Measurements from ENCODE around the gene MUL1.

The MUL1 gene

DNA sequence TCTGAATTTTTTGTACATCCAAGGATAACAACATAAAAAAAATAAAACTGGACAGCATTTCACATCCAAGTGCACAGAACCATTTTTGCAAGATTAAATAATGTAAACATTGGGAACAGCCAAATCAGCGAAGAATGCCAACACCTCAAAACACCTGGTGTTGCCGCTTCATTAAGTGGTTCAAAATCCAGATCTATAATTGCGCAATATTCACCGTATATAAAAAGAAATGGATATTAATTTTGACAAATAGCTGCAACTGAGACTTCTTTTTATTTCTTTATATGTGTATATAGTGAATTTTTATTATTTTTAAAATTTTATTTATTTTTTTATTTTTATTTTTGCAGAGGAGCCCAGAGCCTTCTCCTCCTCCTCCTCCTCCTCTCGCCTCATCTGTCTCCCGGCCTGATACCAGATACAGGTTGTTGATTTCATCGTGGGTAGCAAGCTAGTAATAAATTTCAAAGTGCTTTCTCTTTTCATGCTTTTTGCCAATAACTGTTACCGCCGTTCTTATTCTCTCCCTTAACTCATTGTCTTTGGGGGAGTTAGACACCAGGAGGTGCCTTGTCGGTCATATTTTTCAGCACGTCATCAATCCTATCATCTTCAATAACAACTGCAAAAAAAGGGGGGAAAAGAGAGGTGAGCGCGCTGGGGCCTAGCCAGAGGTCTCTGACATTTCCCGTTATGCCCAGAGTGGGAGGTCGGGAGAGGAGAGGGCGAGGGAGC, 24.7 kb downstream of the MUL1 start:
- peak overlapping the region; percentile 58 for H3K27ac ChIP-seq (ENCODE audit: low read depth, low read length)
- peaks cover 10% of the 10 kb centered on the region for H3K4me1 ChIP-seq (ENCODE audit: insufficient read depth, low read length)
- H3K27me3 ChIP-seq (ENCODE audit: control insufficient read depth in 1 of 2, insufficient read depth in 2 of 2, low read length in 2 of 2): peaks cover 0 to 9% of the 10 kb centered on the region in 2 donors
- H3K4me3 ChIP-seq (ENCODE audit: low read depth in 1 of 2, low read length in 2 of 2): peak overlapping the region; percentile 73 to 79
- peak overlapping the region; percentile 57 for H3K9ac ChIP-seq (ENCODE audit: low read length)
- H3K9me3 ChIP-seq (ENCODE audit: low read length): no peaks in the 10 kb centered on the region
- H3K36me3 ChIP-seq (ENCODE audit: insufficient read depth, low read length): no peaks in the 10 kb centered on the region

DNA sequence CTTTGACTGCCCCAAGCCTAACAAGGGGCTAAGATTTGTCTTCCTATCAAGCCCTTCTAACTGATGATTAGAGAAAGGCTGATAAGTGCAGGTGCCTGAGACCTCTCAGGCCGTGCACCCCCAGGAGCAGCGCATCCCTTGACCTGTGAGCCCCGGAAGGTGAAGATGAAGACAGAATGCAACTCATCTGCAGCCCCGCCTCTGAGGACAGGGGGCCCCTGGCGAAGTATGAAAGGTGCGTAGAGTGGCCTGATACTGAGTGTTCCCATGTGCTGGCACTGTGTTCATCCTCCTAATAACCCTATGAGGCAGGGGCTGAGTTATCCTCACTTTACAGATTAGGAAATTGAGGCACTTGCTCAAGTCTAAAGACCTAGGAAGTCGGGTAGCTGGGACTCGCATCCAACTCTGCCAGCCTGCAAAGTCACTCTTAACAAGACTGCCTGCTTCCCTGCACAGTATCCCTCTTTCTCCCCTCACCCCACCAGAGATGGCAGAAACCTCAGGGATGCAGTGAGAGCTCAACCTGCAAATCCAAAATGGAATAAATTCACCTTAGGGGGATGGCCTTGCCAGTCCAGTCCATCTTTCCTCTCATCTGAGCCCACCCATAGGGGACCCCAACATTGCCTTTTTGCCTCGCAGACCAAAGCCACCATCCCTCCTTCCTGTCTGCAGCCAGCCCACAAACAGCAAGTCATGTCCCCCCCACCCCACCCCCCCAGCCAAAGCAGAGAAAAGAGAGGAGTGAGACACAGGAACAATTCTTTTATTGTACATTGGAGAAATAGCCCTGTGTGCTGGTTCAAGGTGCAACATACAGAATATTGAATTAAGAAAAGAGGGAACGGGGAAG, 26.1 kb downstream of the MUL1 start:
- H3K4me3 ChIP-seq (ENCODE audit: low read depth in 1 of 2, low read length in 2 of 2): no peak overlapping the region
- no peaks in the 10 kb centered on the region for H3K36me3 ChIP-seq (ENCODE audit: insufficient read depth, low read length)
- H3K4me1 ChIP-seq (ENCODE audit: insufficient read depth, low read length): peaks cover 24% of the 10 kb centered on the region
- H3K27ac ChIP-seq (ENCODE audit: low read depth, low read length): no peak overlapping the region
- H3K27me3 ChIP-seq (ENCODE audit: control insufficient read depth in 1 of 2, insufficient read depth in 2 of 2, low read length in 2 of 2): peaks cover 0 to 6% of the 10 kb centered on the region in 2 donors
- H3K9me3 ChIP-seq (ENCODE audit: low read length): no peaks in the 10 kb centered on the region
- H3K9ac ChIP-seq (ENCODE audit: low read length): no peak overlapping the region

- H3K36me3 ChIP-seq (ENCODE audit: insufficient read depth, low read length): no peaks in the 10 kb centered on the region
- peaks cover 29% of the 10 kb centered on the region for H3K4me1 ChIP-seq (ENCODE audit: insufficient read depth, low read length)
- no peak overlapping the region for H3K9ac ChIP-seq (ENCODE audit: low read length)
- H3K27ac ChIP-seq (ENCODE audit: low read depth, low read length): no peak overlapping the region
- no peak overlapping the region for H3K4me3 ChIP-seq (ENCODE audit: low read depth in 1 of 2, low read length in 2 of 2)
- H3K9me3 ChIP-seq (ENCODE audit: low read length): no peaks in the 10 kb centered on the region
- peaks cover 0 to 5% of the 10 kb centered on the region in 2 donors for H3K27me3 ChIP-seq (ENCODE audit: control insufficient read depth in 1 of 2, insufficient read depth in 2 of 2, low read length in 2 of 2)
These were observed 26.9 kb downstream of the MUL1 start for GRCh38 chr1:20480951-20481617.

DNA sequence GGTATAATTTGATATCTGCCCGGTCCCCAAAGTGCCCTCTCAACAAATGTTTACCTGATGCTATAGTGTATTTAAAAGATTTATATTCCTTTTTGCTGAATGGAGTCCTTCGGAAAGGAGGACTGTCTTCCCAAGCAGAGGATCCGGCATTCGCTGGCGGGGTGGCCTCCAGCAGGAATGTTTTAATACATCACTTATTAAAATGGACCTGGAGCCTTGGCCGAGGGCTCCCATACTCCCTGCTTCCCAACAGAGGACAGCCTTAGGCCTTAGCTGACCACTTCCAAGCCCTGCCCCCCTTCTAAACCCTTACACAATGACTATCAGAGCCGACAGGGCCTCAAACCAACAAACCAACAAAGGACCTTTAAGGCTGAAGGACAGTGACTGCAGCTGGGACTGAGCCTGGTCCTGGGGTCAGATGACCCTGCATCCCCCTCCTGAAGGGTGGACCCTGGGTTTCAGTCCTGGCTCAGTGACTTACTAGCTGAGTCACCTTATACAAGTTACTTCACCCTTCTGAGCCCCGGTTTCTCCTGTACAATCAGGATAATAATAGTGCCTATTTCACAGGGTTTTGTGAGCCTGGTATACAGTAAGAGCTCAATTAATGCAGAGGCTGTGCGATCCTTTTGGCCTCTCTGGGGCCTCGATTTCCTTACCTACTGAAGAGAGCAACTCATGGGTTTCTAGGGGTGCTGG, 27.6 kb downstream of the MUL1 start:
- Histone ChIP-seq H3K9ac (ENCODE audit: low read length) (no peak overlapping the region), H3K9me3 (ENCODE audit: low read length) (no peaks in the 10 kb centered on the region), H3K4me3 (ENCODE audit: low read depth in 1 of 2, low read length in 2 of 2) (no peak overlapping the region), H3K36me3 (ENCODE audit: insufficient read depth, low read length) (no peaks in the 10 kb centered on the region), H3K27ac (ENCODE audit: low read depth, low read length) (no peak overlapping the region), H3K4me1 (ENCODE audit: insufficient read depth, low read length) (peaks cover 29% of the 10 kb centered on the region), H3K27me3 (ENCODE audit: control insufficient read depth in 1 of 2, insufficient read depth in 2 of 2, low read length in 2 of 2) (peaks cover 0 to 5% of the 10 kb centered on the region in 2 donors)

DNA sequence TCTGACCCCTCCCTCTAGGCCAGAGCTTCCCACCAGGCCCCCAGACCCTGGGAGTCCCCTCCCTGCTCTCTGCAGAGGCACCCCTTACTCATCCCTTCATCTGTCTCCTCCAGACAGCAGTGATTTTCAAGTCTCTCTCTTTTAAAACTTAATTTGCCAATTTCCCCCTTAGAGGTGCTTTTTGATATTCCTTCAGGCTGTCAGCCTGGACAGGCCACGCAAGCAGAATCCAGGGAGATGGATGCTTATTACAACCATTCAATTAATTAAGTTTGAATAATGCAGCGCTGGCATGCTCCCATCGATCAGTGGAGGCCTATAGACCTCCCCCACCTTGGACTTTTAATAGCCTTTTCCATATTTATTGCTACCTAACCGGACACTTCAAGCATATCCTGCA, 28.1 kb downstream of the MUL1 start:
- no peak overlapping the region for H3K4me3 ChIP-seq (ENCODE audit: low read depth in 1 of 2, low read length in 2 of 2)
- no peaks in the 10 kb centered on the region for H3K9me3 ChIP-seq (ENCODE audit: low read length)
- H3K27ac ChIP-seq (ENCODE audit: low read depth, low read length): no peak overlapping the region
- H3K4me1 ChIP-seq (ENCODE audit: insufficient read depth, low read length): peaks cover 29% of the 10 kb centered on the region
- no peaks in the 10 kb centered on the region for H3K36me3 ChIP-seq (ENCODE audit: insufficient read depth, low read length)
- peaks cover 0 to 5% of the 10 kb centered on the region in 2 donors for H3K27me3 ChIP-seq (ENCODE audit: control insufficient read depth in 1 of 2, insufficient read depth in 2 of 2, low read length in 2 of 2)
- no peak overlapping the region for H3K9ac ChIP-seq (ENCODE audit: low read length)

- no peak overlapping the region for H3K27ac ChIP-seq (ENCODE audit: low read depth, low read length)
- H3K27me3 ChIP-seq (ENCODE audit: control insufficient read depth in 1 of 2, insufficient read depth in 2 of 2, low read length in 2 of 2): no peaks in the 10 kb centered on the region
- H3K36me3 ChIP-seq (ENCODE audit: insufficient read depth, low read length): no peaks in the 10 kb centered on the region
- H3K9ac ChIP-seq (ENCODE audit: low read length): no peak overlapping the region
- no peaks in the 10 kb centered on the region for H3K9me3 ChIP-seq (ENCODE audit: low read length)
- H3K4me1 ChIP-seq (ENCODE audit: insufficient read depth, low read length): peaks cover 29% of the 10 kb centered on the region
- no peak overlapping the region for H3K4me3 ChIP-seq (ENCODE audit: low read depth in 1 of 2, low read length in 2 of 2)
These were observed 29.8 kb downstream of the MUL1 start for GRCh38 chr1:20478057-20478635.

DNA sequence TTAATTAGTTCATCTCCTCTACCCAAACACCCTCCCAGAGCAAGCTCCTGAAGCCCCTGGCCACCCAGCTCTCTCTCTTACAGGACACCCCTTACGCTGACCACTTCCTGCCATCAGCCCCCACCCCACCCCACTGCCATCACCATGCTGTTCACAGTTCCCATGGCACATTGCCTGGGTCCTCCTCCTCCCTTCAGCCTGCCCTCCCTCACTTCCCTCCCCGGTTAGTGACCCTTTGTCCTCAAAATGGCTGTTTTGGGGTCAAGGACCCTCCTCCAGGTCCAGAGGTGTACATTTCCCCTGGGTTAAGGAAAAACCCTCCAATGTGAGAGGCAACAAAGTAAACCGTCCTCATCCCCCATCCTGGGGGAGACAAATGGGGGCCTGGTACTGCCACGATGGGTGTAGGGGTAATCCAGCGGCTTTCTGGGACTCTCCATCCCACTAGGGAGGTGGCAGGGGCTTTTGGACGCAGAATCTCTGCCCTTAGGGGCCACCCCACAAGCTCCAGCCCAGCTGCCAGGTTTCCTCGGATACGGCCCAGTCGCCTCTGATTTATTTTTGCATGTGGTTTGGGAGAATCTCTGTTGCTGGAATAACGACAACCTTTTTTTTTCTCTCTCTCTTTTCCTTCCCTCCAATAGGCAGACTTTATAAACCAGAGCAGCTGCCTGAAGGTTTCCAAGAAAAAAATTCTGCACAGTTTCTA, 30.4 kb downstream of the MUL1 start:
- Histone ChIP-seq H3K9me3 (ENCODE audit: low read length) (no peaks in the 10 kb centered on the region), H3K4me1 (ENCODE audit: insufficient read depth, low read length) (peaks cover 29% of the 10 kb centered on the region), H3K27me3 (ENCODE audit: control insufficient read depth in 1 of 2, insufficient read depth in 2 of 2, low read length in 2 of 2) (no peaks in the 10 kb centered on the region), H3K9ac (ENCODE audit: low read length) (no peak overlapping the region), H3K36me3 (ENCODE audit: insufficient read depth, low read length) (no peaks in the 10 kb centered on the region), H3K4me3 (ENCODE audit: low read depth in 1 of 2, low read length in 2 of 2) (no peak overlapping the region), H3K27ac (ENCODE audit: low read depth, low read length) (peak overlapping the region; percentile 48)

- Histone ChIP-seq H3K27me3 (ENCODE audit: control insufficient read depth in 1 of 2, insufficient read depth in 2 of 2, low read length in 2 of 2) (no peaks in the 10 kb centered on the region), H3K4me3 (ENCODE audit: low read depth in 1 of 2, low read length in 2 of 2) (no peak overlapping the region)
These were observed 31.5 kb downstream of the MUL1 start for GRCh38 chr1:20476265-20477038.

GRCh38 chr1:20474996-20475395, 33.0 kb downstream of the MUL1 start:
- no peaks in the 10 kb centered on the region for H3K27me3 ChIP-seq (ENCODE audit: control insufficient read depth in 1 of 2, insufficient read depth in 2 of 2, low read length in 2 of 2)
- H3K4me1 ChIP-seq (ENCODE audit: insufficient read depth, low read length): peaks cover 20% of the 10 kb centered on the region
- H3K36me3 ChIP-seq (ENCODE audit: insufficient read depth, low read length): no peaks in the 10 kb centered on the region
- no peak overlapping the region for H3K9ac ChIP-seq (ENCODE audit: low read length)
- no peak overlapping the region for H3K4me3 ChIP-seq (ENCODE audit: low read depth in 1 of 2, low read length in 2 of 2)
- H3K9me3 ChIP-seq (ENCODE audit: low read length): no peaks in the 10 kb centered on the region
- H3K27ac ChIP-seq (ENCODE audit: low read depth, low read length): no peak overlapping the region

More at GRCh38 chr1:20476265-20477038, 31.5 kb downstream of the MUL1 start:
- Histone ChIP-seq H3K9me3 (ENCODE audit: low read length) (no peaks in the 10 kb centered on the region), H3K9ac (ENCODE audit: low read length) (no peak overlapping the region), H3K4me1 (ENCODE audit: insufficient read depth, low read length) (peaks cover 28% of the 10 kb centered on the region), H3K36me3 (ENCODE audit: insufficient read depth, low read length) (no peaks in the 10 kb centered on the region), H3K27ac (ENCODE audit: low read depth, low read length) (no peak overlapping the region)
